Measurements from ENCODE around the gene PROS1. TPM values are rescaled to one million over a fixed set of nuclear protein-coding genes. Genes with fewer than 3 reads are reported as not detected.
"Not testable (repeated sequence)": the region's sequence is repeated elsewhere in the genome, so short reads cannot be mapped to it uniquely, and the experiment has no call there.

Gene PROS1
- total RNA-seq, 2 experiments from 2014 or later = 0.20 TPM; not detected in 1

DNA sequence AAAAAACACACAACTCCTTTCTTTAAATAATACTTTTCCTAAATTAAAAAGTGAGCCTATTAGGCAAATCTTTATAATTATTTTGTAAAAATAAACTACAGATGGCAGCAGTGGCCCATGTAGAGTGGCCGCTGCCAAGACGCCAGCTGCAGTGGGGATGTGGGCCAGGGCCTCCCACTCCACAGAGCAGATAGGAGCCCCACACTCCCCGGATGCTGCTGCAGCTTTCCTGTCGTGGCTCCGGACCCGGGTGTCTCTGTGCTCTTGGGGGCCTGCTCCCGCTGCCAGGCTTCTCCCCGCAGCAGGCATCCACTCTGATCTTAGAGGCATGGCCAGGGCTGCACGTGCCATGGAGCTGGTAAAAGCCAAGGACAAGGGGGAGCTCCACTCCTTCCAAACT, 67.5 kb downstream of the PROS1 start:
- no peak for DNase-seq
- ATAC-seq = no peak
- TF ChIP-seq, protein P1, sequence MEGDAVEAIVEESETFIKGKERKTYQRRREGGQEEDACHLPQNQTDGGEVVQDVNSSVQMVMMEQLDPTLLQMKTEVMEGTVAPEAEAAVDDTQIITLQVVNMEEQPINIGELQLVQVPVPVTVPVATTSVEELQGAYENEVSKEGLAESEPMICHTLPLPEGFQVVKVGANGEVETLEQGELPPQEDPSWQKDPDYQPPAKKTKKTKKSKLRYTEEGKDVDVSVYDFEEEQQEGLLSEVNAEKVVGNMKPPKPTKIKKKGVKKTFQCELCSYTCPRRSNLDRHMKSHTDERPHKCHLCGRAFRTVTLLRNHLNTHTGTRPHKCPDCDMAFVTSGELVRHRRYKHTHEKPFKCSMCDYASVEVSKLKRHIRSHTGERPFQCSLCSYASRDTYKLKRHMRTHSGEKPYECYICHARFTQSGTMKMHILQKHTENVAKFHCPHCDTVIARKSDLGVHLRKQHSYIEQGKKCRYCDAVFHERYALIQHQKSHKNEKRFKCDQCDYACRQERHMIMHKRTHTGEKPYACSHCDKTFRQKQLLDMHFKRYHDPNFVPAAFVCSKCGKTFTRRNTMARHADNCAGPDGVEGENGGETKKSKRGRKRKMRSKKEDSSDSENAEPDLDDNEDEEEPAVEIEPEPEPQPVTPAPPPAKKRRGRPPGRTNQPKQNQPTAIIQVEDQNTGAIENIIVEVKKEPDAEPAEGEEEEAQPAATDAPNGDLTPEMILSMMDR (IDR thresholded peaks at IDR 0.05) = no peak
- intact Hi-C loops (cut with micrococcal nuclease) = no loop called here
- Mint-ChIP-seq H3K36me3 (ENCODE audit: low read depth) (no peaks in the 10 kb centered on the region), H3K9me3 (no peaks in the 10 kb centered on the region), H3K4me3 (no peak overlapping the region), H3K4me1 (ENCODE audit: low read depth) (no peaks in the 10 kb centered on the region), H3K27me3 (no peaks in the 10 kb centered on the region), H3K27ac (no peak overlapping the region)
- ChIA-PET CTCF (no interaction called here), POLR2A (no interaction called here)

DNA sequence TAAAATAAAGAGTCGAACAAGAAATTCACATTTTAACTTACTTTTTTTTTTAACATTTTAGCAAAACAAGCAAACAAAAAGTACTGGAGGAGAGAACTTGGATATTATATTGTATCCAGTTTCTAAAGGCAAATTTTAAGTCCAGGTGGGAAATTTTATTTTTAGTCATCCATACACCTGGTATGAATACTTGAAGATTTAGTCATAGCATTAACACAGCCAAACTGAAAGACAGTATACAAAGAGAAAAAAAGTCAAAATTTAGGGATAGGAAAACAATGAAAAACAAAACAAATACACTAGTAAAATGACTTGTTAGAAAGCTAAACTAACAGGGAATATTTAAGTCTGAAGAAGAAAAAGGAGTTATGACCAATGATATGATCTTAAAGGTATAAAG, 69.1 kb downstream of the PROS1 start:
- no peaks in the 10 kb centered on the region for H3K9me3 Mint-ChIP-seq
- H3K27me3 Mint-ChIP-seq = no peaks in the 10 kb centered on the region
- CTCF ChIA-PET = no interaction called here
- no peak for ATAC-seq
- no peak overlapping the region for H3K27ac Mint-ChIP-seq
- intact Hi-C loops (cut with micrococcal nuclease) = no loop called here
- no peak overlapping the region for H3K4me3 Mint-ChIP-seq
- no peaks in the 10 kb centered on the region for H3K36me3 Mint-ChIP-seq (ENCODE audit: low read depth)
- H3K4me1 Mint-ChIP-seq (ENCODE audit: low read depth) = no peaks in the 10 kb centered on the region
- DNase-seq = no peak
- POLR2A ChIA-PET = no interaction called here
- TF ChIP-seq, protein P1 (IDR thresholded peaks at IDR 0.05) = no peak

DNA sequence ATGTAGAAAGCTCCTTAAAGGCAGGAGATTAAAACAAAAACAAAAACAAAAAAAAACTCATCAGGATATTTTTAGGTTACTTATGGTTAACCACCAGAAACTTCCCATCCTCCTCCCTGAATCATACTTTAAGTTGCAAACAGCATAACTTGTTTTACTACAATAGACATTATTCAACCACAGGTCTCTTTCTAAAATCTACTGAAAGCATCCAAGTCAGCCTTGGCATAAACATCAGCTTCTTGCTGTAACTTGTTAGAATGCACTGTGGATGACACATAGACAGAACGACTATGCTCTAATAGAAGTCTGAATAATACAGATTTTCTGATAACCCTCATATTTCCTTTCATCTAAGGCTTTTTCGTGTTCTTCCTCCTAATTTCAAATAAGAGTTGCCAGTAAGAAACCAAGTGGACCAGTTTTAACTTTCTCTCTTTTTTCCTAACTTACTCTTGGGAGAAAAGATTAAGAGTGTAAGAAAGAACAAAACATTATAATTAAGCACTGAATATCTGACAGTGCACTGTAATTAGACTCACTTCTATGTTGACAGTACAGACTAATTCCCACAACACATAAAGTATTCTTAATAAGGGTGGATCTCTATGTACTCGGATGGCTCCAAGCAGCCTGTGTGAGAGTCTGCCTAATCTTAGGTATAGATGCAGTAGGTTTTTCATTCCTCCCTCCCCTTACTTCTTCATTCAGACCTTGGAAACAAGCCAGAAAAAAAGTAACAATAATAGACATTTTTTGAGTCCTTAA, 95.3 kb downstream of the PROS1 start:
- H3K27ac Mint-ChIP-seq; H3K36me3 Mint-ChIP-seq (ENCODE audit: low read depth); DNase-seq; ATAC-seq; H3K4me1 Mint-ChIP-seq (ENCODE audit: low read depth); H3K4me3 Mint-ChIP-seq; POLR2A ChIA-PET; H3K27me3 Mint-ChIP-seq; CTCF ChIA-PET; H3K9me3 Mint-ChIP-seq; intact Hi-C loops (cut with micrococcal nuclease): not testable (repeated sequence)

DNA sequence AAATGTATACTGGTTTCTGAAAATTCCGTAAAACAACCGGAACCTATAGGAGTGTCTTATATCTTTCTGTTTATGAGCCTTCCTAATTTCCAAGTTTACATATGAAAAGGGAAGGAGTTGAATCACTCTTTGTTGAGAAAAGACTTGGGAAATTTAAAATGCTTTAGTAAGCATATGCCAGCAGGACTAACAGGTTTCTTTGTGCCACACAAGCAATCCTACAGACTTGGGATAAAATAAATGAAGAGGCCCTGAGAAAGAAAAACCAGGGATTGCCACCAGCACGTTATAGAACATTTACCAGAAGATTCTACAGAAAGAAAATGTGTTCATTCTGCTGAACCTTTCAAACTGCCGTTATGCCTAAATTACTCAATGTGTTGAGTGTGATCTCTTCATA, 96.3 kb downstream of the PROS1 start:
- POLR2A ChIA-PET; H3K27ac Mint-ChIP-seq; H3K9me3 Mint-ChIP-seq; H3K4me1 Mint-ChIP-seq (ENCODE audit: low read depth); DNase-seq; intact Hi-C loops (cut with micrococcal nuclease); H3K36me3 Mint-ChIP-seq (ENCODE audit: low read depth); H3K4me3 Mint-ChIP-seq; ATAC-seq; H3K27me3 Mint-ChIP-seq; CTCF ChIA-PET: not testable (repeated sequence)

DNA sequence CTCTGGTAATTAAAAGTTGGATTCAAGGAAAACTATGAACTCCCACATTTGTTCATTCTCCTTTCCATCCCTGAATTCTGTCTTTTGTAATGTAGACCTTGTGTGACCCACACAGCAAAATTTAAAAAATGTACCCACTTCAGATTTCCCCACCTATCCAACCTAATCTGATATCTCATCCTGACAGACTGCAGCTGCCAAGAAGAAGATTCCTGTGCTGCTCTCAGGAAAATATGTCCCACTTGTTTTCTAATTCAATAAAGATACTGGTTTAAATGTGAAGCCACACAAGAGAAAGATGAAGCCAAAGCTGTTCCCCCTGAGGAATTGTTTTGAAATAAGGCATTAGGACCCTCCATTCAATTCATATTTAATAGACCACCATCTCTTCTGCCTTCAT, 100.3 kb downstream of the PROS1 start:
- H3K27me3 Mint-ChIP-seq; ATAC-seq; H3K4me1 Mint-ChIP-seq (ENCODE audit: low read depth); POLR2A ChIA-PET; H3K9me3 Mint-ChIP-seq; DNase-seq; H3K36me3 Mint-ChIP-seq (ENCODE audit: low read depth); H3K27ac Mint-ChIP-seq; H3K4me3 Mint-ChIP-seq; CTCF ChIA-PET; intact Hi-C loops (cut with micrococcal nuclease): not testable (repeated sequence)

DNA sequence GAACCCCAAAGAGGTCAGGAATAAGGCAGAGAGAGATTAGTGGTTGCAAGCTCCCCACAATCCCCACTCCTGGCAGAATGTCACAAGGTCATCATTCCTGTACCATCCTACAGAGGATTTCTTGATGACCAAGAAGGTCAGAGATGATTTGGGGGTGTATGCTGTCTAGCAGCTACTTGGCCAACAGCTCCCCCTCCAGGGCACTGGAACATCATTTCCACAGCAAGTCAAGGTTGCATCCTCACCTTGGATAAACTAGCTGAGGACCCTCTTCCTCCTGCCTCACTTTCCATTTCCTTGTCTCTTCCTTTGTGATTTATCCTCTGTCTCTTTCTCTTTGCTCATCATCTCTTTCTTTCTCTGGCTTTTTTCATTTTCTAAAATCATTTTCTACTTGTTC, 106.3 kb downstream of the PROS1 start:
- H3K9me3 Mint-ChIP-seq = no peaks in the 10 kb centered on the region
- no peak for ATAC-seq
- CTCF ChIA-PET = no interaction called here
- H3K27me3 Mint-ChIP-seq = no peaks in the 10 kb centered on the region
- H3K4me3 Mint-ChIP-seq = no peak overlapping the region
- no peaks in the 10 kb centered on the region for H3K36me3 Mint-ChIP-seq (ENCODE audit: low read depth)
- DNase-seq = no peak
- H3K4me1 Mint-ChIP-seq (ENCODE audit: low read depth) = no peaks in the 10 kb centered on the region
- H3K27ac Mint-ChIP-seq = no peak overlapping the region
- intact Hi-C loops (cut with micrococcal nuclease) = no loop called here
- POLR2A ChIA-PET = no interaction called here
- TF ChIP-seq, protein P1 (IDR thresholded peaks at IDR 0.05) = no peak
